OCI-M1 (cell line): ENCODE data around the gene ZNF236.

Source experiments
- DNase-seq: peaks from one replicate; lab custom pipeline; 2025; lab: John Stamatoyannopoulos, UW

Gene ZNF236

GRCh38 chr18:76972846-76973519, 150.6 kb downstream of the ZNF236 start:
- no peak for DNase-seq

- no peak for DNase-seq
Measured at GRCh38 chr18:76973520-76974266, 151.3 kb downstream of the ZNF236 start.

GRCh38 chr18:76974386-76974785, 152.0 kb downstream of the ZNF236 start:
- DNase-seq = no peak

GRCh38 chr18:76975577-76976110, 153.3 kb downstream of the ZNF236 start:
- no peak for DNase-seq

DNA sequence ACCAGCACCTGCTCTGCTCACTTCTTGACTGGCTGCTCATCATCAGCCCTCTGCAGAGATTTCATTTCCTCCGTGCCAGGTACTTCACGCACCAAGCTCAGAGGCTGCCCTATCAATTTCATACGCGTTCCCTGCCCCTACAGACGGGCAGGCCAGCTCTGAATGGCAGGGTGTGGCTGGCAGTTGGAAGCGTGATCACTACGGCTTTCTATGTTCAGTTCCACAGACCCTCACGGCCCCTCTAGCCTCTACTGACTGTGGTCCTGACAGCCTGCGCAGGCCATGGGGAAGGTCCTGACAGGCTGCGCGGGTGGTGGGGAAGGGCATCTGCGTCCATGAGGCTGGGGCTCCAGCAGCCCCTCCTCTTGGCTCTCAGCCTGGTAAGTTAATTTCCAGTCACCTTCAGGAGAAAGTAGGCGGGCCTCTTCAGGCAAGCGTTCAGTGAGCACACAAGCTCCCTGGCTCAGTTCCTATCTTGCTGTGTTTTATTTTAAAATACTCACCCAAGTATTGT, 154.8 kb downstream of the ZNF236 start:
- DNase-seq = no peak

DNA sequence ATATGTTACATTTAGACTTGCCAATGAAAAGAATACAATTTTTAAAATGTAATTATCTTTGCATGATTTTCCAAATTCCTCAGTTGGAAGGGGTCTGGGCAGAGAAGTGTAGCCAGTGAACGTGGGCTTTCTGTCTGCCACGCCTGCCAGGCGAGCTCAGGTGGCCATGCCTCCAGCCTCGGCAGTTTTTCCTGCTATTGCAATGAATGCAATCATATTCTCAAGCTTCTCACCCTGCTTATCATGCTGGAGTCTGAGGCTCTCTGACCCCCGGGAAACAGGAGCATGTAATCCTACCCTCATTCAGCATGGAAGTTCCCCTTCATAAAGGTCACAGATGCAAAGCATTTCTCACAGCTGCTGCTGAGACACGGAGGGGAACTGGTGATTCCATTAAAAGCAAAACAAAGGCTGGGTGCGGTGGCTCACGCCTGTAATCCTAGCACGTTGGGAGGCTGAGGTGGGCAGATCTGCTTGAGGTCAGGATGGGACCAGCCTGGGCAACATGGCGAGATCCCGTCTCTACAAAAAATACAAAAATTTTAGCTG, 155.4 kb downstream of the ZNF236 start:
- DNase-seq = no peak

DNA sequence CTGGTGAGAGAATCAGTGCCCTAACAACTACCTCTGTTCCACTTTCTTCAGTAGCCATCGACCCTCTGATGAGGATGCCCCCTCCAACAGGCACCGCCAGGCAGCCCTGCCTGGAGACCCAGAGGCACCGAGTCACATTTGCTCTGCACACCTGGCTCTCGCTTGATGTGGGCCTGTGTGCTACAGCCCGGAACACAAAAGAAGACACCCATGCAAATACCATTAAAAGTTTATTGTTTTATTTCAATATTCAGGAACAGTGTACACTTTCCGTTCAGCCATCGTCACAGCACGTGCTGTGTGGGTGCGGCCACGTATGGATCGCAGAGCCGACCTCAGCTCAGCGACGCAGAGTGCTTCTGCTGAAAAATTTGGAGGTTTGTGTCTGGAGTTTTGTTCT, 156.3 kb downstream of the ZNF236 start:
- no peak for DNase-seq

DNA sequence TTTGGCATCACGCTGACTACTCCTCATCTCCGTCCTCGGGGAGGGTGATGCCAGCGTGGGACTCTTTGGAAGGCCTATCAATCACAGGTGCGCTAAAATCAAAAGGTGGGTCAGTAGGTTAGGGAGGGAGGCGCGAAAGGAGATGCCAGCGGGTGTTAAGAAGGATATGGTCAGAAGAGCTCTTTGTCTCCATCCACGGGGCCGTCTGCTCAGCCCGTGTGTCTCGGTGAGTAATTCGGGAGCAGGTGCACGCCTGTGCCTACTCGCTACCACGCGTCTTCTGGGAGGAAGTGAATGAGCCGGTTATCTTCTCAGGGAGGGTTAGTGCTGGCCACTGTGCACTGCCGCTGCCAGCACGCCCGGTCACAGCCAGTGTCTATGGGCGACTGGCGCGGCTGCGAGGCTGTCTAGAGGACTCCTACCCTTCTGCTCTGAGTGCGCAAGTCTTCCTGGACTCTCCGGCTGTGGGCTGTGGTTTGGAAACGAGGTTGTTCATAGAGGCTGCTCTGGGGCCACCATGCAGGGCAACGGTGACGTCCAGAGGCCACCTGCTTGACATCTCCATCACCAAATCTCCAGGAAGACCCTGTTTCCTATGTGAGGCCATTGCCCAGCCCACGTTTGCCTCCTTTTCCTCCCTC, 156.9 kb downstream of the ZNF236 start:
- DNase-seq = no peak

GRCh38 chr18:76979906-76980305, 157.5 kb downstream of the ZNF236 start:
- no peak for DNase-seq

- no peak for DNase-seq
Measured at GRCh38 chr18:76980663-76981395, 158.5 kb downstream of the ZNF236 start.

- no peak for DNase-seq
Measured at GRCh38 chr18:76981396-76981968, 159.1 kb downstream of the ZNF236 start.

DNA sequence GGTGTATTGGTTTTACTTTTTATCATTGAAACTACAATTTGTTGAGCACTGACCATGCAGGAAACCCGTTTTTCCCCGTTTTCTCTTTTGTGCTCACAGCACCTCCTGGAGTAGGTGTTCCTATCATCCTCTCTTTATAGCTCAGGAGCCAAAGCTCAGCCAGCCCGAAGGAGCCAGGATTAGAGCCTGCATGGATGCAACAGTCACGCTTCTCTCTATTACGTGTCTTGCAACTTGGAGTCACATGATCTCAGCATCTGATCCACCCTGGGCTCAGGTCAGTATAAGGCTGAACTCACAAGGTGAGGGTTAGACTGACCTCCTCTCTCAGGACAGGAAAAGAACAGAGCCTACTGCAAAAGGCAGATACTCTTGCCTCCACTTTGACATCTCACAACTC, 159.7 kb downstream of the ZNF236 start:
- no peak for DNase-seq

GRCh38 chr18:76982841-76983583, 160.7 kb downstream of the ZNF236 start:
- peak; percentile 84 for DNase-seq

DNA sequence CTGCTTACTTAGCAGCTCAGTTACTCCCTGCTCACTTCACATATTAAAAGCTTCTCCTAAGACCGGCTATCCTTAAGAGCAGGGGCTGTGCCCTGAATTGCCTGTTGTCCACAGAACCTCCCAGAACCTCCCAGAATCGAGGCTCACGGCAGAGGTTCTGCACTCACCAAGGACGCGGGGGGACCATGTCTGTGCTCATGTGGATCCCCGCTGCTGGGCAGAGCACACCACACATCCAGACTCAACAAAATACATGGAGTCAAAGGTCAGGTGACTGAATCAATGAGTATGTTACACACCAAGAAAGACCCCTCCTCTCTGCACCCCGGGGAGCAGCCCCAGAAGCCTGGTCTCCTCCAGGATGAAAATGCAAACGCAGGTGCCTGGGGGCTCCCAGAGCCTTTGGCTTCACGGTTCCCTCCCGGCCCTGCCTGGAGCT, 161.3 kb downstream of the ZNF236 start:
- DNase-seq = no peak

- no peak for DNase-seq
Measured at GRCh38 chr18:76984193-76985155, 162.1 kb downstream of the ZNF236 start.

DNA sequence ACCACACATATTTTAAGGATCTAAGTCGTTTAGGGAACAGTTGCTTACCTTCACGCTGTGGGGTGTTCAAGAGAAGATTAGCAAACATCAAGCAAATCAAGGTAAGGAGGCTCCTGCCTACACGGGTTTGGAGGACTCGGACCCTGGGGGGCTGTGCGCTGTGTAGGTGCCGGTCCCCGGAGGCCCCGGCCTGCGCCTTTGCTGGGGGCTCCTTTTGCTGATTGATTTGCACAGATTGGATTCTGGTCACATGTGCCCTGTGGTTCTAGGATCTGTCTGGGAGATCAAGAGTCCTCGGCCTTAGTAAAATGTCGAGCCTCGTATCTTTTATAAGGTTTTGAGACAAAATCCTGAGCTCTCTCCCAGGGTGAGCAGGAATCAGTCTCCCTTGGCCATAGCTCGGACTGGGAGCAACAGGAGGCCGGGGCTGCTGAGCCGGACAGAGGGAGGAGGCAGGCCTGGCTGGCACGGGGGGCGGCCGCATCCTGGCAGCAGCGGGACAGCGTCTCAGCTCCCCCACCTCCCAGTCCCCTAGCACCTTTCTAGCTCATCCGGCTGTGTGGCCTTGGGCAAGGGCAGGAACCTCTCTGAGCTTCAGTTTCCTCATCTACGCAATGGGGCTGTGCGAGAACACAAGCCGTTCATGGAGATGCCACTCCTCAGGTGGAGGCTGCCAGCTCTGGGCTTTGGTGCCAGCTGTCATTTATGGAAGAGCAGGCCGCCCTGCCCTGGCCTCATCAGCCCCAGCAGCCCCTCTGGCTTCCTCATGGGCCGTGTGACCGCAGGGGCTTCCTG, 163.0 kb downstream of the ZNF236 start:
- no peak for DNase-seq

GRCh38 chr18:76985951-76986236, 163.5 kb downstream of the ZNF236 start:
- no peak for DNase-seq

DNA sequence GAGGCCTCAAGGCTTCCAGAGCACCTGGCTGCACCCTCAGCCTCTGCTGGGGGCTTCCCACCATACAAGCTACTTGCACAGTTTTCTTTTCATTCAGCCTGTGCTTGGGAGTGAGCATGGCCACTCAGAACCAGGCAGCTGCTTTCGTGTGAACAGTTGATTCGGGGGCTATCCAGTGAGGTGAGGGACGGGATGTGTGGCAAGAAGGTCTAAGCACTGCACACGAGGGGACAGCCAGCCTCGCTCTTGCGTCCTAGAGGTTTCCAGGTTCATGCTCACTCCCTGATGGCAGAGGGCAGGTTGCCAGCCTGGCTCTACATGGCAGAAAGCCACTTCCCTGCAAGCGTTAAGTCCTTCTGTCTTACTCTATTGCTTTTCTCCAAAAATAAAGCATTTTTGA, 164.0 kb downstream of the ZNF236 start:
- DNase-seq = no peak
